GM12878 (cell line): ENCODE data around the gene UBAC2.

Source experiments
- CTCF ChIP-seq, 3 experiments: IDR thresholded peaks in 2 of 3; conservative IDR thresholded peaks in 1 of 3; 2 replicates each; pipeline ENCODE4 v1.5.1; 2011; ENCODE audit warnings: low read depth in 3 of 3, low read length in 3 of 3, mild to moderate bottlenecking in 3 of 3, control low read depth in 2 of 3, moderate library complexity in 2 of 3, inconsistent platforms in 1 of 3, mixed read lengths in 1 of 3; ENCODE audit not compliant: control insufficient read depth in 2 of 3, insufficient read depth in 1 of 3; ENCODE audit errors: extremely low read depth in 1 of 3
- KAT2A ChIP-seq: conservative IDR thresholded peaks from 2 replicates; pipeline ENCODE4 v1.6.1; 2011; ENCODE audit warnings: low read depth, low read length; ENCODE audit not compliant: control insufficient read depth
- LARP7 ChIP-seq: fragments of 450-650 bp; IDR thresholded peaks from 2 replicates; pipeline ENCODE4 v1.6.1; 2017; ENCODE audit warnings: mild to moderate bottlenecking
- USF2 ChIP-seq: IDR thresholded peaks from 2 replicates; pipeline ENCODE4 v1.6.1; 2011; ENCODE audit warnings: low read depth, low read length, improper control_type of control experiment, borderline replicate concordance

- TF ChIP-seq CTCF (IDR thresholded peaks at IDR 0.05 in 2 of 3, conservative IDR thresholded peaks at IDR 0.05 in 1 of 3; ENCODE audit: control insufficient read depth in 2 of 3, extremely low read depth in 1 of 3, insufficient read depth in 1 of 3, low read depth in 3 of 3, low read length in 3 of 3) (no peak), LARP7 (no peak), KAT2A (no peak), USF2 (no peak)
Measured at GRCh38 chr13:99172951-99173350, 27.7 kb upstream of the UBAC2 start.
